ENCODE results near the gene KCNQ1. TPM values are rescaled to one million over a fixed set of nuclear protein-coding genes. Genes with fewer than 3 reads are reported as not detected.

Gene KCNQ1
- total and polyA plus RNA-seq, 2 experiments from 2014 or later: 0.45 to 0.87 TPM

DNA sequence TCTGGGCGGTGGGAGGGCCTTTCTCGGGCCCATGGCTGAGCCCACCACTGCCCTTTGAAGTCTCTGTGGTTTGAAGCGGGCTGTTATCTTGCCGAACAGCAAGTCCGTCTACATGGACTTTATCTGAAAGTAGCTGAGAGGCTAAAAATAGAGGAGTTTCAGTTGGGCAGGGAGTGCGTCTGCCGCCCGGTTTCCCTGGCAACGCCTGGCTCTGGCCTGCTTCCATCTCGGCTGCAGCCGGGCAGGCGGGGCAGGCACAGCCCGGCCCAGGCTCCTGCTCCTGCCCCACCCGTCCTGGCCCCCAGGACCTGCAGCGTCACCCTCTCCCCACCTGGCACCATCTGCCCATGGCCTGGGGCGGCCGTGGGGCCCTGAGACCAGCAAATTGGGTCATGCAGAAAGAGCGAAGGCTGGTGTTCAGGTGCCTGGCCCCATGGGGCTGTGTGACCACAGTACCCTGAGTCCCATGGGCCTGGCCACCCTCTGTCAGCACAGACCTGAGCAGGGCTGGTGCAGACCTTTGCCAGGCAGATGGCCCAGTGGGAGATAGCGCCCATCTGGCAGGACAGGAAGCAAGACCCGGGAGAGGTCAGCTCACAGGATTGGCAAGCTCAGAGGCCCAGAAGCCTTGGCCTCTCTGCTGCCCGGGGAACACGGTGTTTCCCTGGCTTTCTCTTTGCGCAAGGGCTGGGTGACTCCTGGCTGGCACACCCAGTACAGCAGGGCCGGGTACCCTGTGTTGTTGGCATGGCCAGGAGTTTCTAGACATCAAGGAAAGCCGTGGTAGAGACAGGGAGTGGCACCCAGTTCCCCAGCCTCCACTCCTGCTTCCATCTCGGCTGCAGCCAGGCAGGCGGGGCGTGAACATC lies 334.1 kb downstream of the KCNQ1 start:
- H3K4me1 Mint-ChIP-seq: peaks cover 21% of the 10 kb centered on the region
- no peak overlapping the region for H3K27ac Mint-ChIP-seq
- Histone ChIP-seq H3K27ac (ENCODE audit: low read depth) (no peak overlapping the region), H3F3A (replicated peaks; ENCODE audit: low read depth) (no peaks in the 10 kb centered on the region), H3K36me3 (ENCODE audit: insufficient read depth) (no peaks in the 10 kb centered on the region), H3K79me2 (replicated peaks; ENCODE audit: insufficient read depth) (no peaks in the 10 kb centered on the region), H3K9me2 (ENCODE audit: insufficient read depth) (no peaks in the 10 kb centered on the region), H3K4me3 (no peak overlapping the region), H2AFZ (no peak overlapping the region), H3K4me2 (no peak overlapping the region), H3K27me3 (ENCODE audit: insufficient read depth) (peaks cover 6% of the 10 kb centered on the region; the same call in 1 of the 2 replicates), H4K20me1 (replicated peaks; ENCODE audit: insufficient read depth) (no peaks in the 10 kb centered on the region), H3K4me1 (ENCODE audit: insufficient read depth) (peaks cover 13% of the 10 kb centered on the region)
- no peaks in the 10 kb centered on the region for H3K36me3 Mint-ChIP-seq (ENCODE audit: low read depth)
- ATAC-seq (no peak), DNase-seq (ENCODE audit: low spot score) (no peak)
- no peaks in the 10 kb centered on the region for H3K9me3 Mint-ChIP-seq
- peaks cover 9% of the 10 kb centered on the region for H3K27me3 Mint-ChIP-seq (ENCODE audit: insufficient read depth, low read depth, poor library complexity)
- H3K4me3 Mint-ChIP-seq: no peak overlapping the region
- TF ChIP-seq, protein P1, sequence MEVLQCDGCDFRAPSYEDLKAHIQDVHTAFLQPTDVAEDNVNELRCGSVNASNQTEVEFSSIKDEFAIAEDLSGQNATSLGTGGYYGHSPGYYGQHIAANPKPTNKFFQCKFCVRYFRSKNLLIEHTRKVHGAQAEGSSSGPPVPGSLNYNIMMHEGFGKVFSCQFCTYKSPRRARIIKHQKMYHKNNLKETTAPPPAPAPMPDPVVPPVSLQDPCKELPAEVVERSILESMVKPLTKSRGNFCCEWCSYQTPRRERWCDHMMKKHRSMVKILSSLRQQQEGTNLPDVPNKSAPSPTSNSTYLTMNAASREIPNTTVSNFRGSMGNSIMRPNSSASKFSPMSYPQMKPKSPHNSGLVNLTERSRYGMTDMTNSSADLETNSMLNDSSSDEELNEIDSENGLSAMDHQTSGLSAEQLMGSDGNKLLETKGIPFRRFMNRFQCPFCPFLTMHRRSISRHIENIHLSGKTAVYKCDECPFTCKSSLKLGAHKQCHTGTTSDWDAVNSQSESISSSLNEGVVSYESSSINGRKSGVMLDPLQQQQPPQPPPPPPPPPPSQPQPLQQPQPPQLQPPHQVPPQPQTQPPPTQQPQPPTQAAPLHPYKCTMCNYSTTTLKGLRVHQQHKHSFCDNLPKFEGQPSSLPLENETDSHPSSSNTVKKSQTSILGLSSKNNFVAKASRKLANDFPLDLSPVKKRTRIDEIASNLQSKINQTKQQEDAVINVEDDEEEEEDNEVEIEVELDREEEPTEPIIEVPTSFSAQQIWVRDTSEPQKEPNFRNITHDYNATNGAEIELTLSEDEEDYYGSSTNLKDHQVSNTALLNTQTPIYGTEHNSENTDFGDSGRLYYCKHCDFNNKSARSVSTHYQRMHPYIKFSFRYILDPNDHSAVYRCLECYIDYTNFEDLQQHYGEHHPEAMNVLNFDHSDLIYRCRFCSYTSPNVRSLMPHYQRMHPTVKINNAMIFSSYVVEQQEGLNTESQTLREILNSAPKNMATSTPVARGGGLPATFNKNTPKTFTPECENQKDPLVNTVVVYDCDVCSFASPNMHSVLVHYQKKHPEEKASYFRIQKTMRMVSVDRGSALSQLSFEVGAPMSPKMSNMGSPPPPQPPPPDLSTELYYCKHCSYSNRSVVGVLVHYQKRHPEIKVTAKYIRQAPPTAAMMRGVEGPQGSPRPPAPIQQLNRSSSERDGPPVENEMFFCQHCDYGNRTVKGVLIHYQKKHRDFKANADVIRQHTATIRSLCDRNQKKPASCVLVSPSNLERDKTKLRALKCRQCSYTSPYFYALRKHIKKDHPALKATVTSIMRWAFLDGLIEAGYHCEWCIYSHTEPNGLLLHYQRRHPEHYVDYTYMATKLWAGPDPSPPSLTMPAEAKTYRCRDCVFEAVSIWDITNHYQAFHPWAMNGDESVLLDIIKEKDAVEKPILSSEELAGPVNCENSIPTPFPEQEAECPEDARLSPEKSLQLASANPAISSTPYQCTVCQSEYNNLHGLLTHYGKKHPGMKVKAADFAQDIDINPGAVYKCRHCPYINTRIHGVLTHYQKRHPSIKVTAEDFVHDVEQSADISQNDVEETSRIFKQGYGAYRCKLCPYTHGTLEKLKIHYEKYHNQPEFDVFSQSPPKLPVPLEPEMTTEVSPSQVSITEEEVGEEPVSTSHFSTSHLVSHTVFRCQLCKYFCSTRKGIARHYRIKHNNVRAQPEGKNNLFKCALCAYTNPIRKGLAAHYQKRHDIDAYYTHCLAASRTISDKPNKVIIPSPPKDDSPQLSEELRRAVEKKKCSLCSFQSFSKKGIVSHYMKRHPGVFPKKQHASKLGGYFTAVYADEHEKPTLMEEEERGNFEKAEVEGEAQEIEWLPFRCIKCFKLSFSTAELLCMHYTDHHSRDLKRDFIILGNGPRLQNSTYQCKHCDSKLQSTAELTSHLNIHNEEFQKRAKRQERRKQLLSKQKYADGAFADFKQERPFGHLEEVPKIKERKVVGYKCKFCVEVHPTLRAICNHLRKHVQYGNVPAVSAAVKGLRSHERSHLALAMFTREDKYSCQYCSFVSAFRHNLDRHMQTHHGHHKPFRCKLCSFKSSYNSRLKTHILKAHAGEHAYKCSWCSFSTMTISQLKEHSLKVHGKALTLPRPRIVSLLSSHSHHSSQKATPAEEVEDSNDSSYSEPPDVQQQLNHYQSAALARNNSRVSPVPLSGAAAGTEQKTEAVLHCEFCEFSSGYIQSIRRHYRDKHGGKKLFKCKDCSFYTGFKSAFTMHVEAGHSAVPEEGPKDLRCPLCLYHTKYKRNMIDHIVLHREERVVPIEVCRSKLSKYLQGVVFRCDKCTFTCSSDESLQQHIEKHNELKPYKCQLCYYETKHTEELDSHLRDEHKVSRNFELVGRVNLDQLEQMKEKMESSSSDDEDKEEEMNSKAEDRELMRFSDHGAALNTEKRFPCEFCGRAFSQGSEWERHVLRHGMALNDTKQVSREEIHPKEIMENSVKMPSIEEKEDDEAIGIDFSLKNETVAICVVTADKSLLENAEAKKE (CRISPR knock-in tag; IDR thresholded peaks at IDR 0.05): no peak
- TF ChIP-seq EZH2phosphoT487 (IDR thresholded peaks at IDR 0.05; ENCODE audit: unreplicated experiment) (no peak), ZNF331 (CRISPR knock-in tag; IDR thresholded peaks at IDR 0.05; ENCODE audit: low read depth) (no peak), EZH2 (IDR thresholded peaks at IDR 0.05; ENCODE audit: low read depth, unreplicated experiment) (no peak), NANOG (IDR thresholded peaks at IDR 0.05; ENCODE audit: borderline replicate concordance) (no peak), CREB1 (CRISPR knock-in tag; IDR thresholded peaks at IDR 0.05; ENCODE audit: low read depth) (no peak), JUNB (IDR thresholded peaks at IDR 0.05; ENCODE audit: unreplicated experiment) (no peak), STAT1 (IDR thresholded peaks at IDR 0.05; ENCODE audit: unreplicated experiment) (no peak), POLR2AphosphoS5 (IDR thresholded peaks at IDR 0.05; ENCODE audit: low read depth) (no peak), ZNF114 (CRISPR knock-in tag; IDR thresholded peaks at IDR 0.05) (no peak)
- TF ChIP-seq, protein P2, sequence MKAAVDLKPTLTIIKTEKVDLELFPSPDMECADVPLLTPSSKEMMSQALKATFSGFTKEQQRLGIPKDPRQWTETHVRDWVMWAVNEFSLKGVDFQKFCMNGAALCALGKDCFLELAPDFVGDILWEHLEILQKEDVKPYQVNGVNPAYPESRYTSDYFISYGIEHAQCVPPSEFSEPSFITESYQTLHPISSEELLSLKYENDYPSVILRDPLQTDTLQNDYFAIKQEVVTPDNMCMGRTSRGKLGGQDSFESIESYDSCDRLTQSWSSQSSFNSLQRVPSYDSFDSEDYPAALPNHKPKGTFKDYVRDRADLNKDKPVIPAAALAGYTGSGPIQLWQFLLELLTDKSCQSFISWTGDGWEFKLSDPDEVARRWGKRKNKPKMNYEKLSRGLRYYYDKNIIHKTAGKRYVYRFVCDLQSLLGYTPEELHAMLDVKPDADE (IDR thresholded peaks at IDR 0.05): no peak
- TF ChIP-seq, protein P3, sequence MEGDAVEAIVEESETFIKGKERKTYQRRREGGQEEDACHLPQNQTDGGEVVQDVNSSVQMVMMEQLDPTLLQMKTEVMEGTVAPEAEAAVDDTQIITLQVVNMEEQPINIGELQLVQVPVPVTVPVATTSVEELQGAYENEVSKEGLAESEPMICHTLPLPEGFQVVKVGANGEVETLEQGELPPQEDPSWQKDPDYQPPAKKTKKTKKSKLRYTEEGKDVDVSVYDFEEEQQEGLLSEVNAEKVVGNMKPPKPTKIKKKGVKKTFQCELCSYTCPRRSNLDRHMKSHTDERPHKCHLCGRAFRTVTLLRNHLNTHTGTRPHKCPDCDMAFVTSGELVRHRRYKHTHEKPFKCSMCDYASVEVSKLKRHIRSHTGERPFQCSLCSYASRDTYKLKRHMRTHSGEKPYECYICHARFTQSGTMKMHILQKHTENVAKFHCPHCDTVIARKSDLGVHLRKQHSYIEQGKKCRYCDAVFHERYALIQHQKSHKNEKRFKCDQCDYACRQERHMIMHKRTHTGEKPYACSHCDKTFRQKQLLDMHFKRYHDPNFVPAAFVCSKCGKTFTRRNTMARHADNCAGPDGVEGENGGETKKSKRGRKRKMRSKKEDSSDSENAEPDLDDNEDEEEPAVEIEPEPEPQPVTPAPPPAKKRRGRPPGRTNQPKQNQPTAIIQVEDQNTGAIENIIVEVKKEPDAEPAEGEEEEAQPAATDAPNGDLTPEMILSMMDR (conservative IDR thresholded peaks at IDR 0.05; ENCODE audit: low read depth in 2 of 2): no peak
- TF ChIP-seq, protein P4, sequence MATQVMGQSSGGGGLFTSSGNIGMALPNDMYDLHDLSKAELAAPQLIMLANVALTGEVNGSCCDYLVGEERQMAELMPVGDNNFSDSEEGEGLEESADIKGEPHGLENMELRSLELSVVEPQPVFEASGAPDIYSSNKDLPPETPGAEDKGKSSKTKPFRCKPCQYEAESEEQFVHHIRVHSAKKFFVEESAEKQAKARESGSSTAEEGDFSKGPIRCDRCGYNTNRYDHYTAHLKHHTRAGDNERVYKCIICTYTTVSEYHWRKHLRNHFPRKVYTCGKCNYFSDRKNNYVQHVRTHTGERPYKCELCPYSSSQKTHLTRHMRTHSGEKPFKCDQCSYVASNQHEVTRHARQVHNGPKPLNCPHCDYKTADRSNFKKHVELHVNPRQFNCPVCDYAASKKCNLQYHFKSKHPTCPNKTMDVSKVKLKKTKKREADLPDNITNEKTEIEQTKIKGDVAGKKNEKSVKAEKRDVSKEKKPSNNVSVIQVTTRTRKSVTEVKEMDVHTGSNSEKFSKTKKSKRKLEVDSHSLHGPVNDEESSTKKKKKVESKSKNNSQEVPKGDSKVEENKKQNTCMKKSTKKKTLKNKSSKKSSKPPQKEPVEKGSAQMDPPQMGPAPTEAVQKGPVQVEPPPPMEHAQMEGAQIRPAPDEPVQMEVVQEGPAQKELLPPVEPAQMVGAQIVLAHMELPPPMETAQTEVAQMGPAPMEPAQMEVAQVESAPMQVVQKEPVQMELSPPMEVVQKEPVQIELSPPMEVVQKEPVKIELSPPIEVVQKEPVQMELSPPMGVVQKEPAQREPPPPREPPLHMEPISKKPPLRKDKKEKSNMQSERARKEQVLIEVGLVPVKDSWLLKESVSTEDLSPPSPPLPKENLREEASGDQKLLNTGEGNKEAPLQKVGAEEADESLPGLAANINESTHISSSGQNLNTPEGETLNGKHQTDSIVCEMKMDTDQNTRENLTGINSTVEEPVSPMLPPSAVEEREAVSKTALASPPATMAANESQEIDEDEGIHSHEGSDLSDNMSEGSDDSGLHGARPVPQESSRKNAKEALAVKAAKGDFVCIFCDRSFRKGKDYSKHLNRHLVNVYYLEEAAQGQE (IDR thresholded peaks at IDR 0.05; ENCODE audit: unreplicated experiment): no peak

All from GM23338 (cell line).